B cell (primary cell): ENCODE data around the gene SAG.

ENCODE experiments used
- EZH2 ChIP-seq: IDR thresholded peaks from 2 replicates; pipeline ENCODE4 v1.6.1; 2012; ENCODE audit warnings: borderline replicate concordance, low read depth, mild to moderate bottlenecking, moderate library complexity, low read length; ENCODE audit not compliant: insufficient read depth, poor library complexity, severe bottlenecking
- TF ChIP-seq, protein P1 (sequence below): fragments of 200-600 bp; IDR thresholded peaks from one replicate; pipeline ENCODE4 v1.8.0; 2022; ENCODE audit warnings: antibody characterized with exemption, mild to moderate bottlenecking

GRCh38 chr2:233395687-233396086 is 88.1 kb downstream of the SAG start:
- no peak for TF ChIP-seq EZH2
- TF ChIP-seq, protein P1, sequence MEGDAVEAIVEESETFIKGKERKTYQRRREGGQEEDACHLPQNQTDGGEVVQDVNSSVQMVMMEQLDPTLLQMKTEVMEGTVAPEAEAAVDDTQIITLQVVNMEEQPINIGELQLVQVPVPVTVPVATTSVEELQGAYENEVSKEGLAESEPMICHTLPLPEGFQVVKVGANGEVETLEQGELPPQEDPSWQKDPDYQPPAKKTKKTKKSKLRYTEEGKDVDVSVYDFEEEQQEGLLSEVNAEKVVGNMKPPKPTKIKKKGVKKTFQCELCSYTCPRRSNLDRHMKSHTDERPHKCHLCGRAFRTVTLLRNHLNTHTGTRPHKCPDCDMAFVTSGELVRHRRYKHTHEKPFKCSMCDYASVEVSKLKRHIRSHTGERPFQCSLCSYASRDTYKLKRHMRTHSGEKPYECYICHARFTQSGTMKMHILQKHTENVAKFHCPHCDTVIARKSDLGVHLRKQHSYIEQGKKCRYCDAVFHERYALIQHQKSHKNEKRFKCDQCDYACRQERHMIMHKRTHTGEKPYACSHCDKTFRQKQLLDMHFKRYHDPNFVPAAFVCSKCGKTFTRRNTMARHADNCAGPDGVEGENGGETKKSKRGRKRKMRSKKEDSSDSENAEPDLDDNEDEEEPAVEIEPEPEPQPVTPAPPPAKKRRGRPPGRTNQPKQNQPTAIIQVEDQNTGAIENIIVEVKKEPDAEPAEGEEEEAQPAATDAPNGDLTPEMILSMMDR, result no peak
